HG03342 (cell line): ENCODE results near the gene GRIK4.
"Not testable (repeated sequence)": the region's sequence is repeated elsewhere in the genome, so short reads cannot be mapped to it uniquely, and the experiment has no call there.

ENCODE experiments used
- ATAC-seq: cut with Tn5 transposase; IDR thresholded peaks from one replicate; pipeline ENCODE4 v1.9.1; 2021; ENCODE audit warnings: mild to moderate bottlenecking, moderate library complexity; ENCODE audit not compliant: unreplicated experiment

The GRIK4 gene

DNA sequence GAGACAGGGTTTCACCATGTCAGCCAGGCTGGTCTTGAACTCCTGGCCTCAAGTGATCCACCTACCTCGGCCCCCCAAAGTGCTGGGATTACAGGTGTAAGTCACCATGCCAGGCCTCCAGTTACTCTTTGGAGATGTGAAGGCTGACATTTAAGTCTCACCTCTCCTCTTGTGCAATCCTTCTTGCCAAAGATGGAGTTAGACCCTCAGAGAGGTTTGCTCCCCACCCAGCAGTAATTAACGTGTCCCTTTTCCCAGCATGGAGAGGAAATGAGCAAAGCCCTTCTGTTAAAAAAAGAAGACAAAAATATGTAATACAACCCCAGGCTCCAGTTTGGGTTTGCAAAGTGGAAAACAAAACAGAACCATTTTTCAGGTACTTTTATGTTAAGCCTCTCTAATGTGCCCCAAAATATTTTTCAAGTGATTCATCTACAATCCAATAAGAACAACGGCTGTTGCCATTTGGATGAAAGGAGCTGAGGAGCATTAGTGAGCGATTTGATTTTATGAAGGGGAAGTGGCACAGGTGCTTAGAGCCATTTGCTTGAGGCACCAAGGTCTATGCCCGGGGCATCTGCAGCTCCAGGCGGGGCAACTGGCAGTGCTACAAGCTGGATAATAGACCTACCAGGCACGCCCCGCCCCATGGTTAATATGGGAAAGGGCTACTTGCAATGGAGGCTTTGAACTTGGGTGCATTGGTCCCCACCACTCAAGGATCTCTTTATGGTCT lies 57.2 kb downstream of the GRIK4 start:
- ATAC-seq: no peak

- ATAC-seq: no peak
Measured at GRCh38 chr11:120569861-120570260, 58.3 kb downstream of the GRIK4 start.

DNA sequence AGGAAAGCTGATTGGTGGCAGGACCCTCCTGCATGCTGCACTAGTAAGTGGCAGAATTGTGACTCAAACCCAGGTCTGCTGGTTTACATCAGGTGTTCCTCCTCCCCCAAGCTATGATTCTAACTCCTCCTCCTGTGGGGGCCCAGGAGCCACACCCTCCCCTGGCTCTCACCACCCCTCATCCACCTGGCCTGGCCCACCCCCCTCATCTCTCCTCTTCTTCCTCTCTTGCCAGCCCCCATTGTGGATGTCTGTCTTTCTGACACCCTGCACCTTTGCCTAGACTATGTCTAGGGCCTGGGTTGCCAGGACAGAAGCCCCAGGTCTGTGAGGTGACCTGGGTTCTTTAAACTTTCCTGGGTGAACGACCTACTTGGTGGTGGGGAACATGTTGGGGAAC lies 59.9 kb downstream of the GRIK4 start:
- ATAC-seq: no peak

GRCh38 chr11:120573756-120574354 lies 62.3 kb downstream of the GRIK4 start:
- no peak for ATAC-seq

DNA sequence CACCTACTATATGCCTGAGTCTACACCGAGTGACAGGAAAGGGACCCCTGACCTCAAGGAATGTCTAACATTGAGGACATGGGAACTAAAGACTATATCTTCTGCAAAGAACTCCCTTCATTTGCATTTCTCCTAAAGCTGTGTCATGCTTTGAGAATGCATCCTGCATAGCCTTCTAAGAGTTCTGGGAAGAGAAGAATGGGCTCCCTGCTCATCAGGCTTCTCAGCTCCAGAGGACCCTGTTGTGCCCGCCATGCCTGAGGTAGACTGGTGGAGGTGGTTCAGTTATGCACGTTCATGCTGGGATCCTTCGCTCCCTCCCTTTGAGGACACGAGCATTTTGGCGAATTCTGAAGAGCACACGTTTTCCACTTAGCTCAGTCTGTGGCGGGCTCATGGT lies 63.3 kb downstream of the GRIK4 start:
- no peak for ATAC-seq

GRCh38 chr11:120575461-120575860 lies 63.9 kb downstream of the GRIK4 start:
- ATAC-seq: no peak

GRCh38 chr11:120576606-120577005 lies 65.1 kb downstream of the GRIK4 start:
- no peak for ATAC-seq

DNA sequence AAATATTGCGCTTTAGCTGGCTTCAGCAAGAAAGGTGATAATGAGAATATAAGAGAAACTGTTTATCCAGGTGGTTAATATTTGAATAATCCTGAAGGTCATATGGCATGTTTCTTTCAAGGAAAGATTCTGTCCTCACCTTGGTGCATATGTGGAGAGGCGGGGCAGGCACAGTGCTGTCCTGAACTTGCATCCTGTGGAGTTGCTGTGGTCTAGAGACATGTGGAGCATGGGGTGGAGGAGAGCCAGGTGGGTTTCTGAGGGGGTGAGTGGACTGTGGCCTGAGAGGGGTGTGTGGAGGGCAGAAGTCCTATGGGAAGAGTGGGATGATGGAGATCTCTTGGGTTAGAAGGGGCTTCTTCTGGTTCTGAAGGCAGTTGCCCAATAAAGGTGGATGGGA lies 65.5 kb downstream of the GRIK4 start:
- no peak for ATAC-seq

- ATAC-seq: no peak
Measured at GRCh38 chr11:120577624-120578363, 66.2 kb downstream of the GRIK4 start.

- ATAC-seq: no peak
Measured at GRCh38 chr11:120578596-120579154, 67.1 kb downstream of the GRIK4 start.

DNA sequence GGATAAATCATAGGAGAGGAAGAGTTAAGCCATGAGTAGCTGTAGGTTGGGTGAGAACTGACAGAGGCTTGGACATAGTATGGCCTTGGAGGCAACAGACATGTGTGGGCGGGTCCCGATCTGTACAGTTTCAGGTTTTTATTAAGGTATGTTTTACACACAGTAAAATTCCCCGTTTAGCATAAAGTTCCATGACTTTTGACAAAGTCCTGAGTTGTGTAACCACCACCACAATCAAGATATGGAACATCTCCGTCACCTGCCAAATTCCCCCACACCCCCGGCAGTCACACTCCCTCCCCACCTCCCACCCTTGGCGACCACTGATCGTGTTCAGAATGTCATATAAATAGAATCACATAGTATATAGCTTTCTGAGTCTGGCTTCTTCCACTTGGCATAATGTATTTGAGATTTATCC lies 68.1 kb downstream of the GRIK4 start:
- no peak for ATAC-seq

DNA sequence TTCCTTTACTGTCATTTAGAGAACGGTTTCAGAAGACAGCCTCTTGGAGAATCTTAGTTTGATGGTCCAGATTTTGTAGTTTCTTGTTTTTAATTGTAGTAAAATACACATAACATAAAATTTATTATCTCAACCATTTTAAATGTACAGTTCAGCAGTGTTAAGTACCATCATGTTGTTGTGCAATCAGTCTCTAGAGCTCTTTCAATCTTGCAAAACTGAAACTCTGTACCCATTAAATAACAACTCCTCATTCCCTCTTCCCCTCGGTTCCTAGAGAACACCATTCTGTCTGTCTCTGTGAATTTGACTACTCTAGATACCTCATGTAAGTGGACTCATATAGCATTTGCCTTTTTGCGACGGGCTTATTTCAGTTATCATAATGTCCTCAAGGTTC lies 69.8 kb downstream of the GRIK4 start:
- ATAC-seq: no peak

GRCh38 chr11:120582535-120582934 lies 71.0 kb downstream of the GRIK4 start:
- not testable (repeated sequence) for ATAC-seq

GRCh38 chr11:120586072-120586471 lies 74.5 kb downstream of the GRIK4 start:
- no peak for ATAC-seq

- no peak for ATAC-seq
Measured at GRCh38 chr11:120586728-120587127, 75.2 kb downstream of the GRIK4 start.

DNA sequence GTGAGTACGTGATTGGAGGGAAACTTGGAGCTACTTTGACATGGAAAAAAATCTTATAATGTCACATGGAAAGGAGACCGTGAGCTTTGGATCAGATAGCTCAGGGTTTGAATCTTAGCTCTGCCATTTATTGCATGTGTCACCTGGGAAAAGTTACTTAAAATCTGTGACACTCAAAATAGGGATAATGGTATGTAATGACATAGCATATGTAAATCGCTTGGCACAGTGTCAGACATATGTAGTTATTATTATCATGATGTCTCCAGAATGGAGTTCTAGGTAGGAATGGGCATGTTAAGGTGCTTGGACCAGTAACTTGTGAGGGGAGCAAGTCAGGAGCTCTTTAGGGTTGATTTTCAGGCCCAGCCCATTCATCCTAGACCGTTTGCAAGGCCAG lies 75.8 kb downstream of the GRIK4 start:
- ATAC-seq: no peak

DNA sequence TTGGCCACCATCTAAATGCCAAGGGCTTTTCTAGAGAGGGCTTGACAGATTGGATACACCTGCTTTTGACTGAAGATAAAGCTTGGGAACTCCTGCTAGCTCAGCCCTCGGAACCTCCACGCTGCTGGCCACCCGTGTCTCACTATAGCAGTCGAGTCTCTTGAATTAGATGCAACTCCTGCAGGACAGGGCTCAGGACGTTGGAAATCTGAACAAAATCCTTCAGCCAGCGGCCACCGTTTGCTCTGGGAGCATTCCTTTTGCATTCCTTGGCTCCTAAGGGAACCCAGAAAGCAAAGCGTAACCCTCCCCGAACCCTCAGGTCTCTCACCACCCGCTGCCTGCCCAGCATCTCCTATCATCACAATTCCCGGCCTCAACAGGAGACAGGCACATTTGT lies 77.8 kb downstream of the GRIK4 start:
- no peak for ATAC-seq

DNA sequence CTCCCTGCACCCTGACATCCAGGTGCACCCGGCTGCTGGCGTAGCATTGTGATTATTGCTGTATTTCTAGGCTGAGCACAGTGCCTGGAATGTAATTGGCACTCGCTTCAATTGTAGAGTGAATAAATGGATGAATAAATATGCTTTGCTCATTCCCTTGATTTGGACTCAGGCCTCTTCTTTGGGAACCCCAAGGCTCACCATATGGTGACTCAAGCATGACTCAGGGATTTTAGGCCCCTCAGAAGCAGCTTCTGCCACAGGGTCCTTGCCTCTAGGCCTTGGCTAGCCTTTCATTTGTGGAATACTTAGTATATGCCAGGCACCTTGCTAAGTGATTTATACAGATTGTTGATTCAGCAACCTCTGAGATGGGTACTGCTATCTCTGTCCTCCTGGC lies 78.9 kb downstream of the GRIK4 start:
- no peak for ATAC-seq

DNA sequence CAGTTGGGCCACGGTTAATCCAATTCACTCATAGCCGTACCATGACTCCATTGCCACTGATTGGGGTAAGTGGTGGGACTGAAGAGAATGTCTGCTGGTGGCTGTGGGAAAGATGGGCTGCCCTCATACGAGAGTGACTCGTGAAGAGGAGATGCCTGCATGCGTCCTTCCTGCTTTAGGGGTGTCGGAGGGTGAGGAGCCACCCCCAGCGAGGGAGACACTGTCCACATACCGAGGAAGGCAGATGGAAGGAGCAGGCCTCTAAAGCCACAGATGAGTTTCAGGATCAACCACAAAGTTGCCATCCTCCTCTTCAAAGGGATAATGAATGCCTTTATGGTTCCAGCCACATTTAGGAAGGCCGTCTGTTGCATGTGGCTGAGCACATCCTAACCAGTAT lies 83.2 kb downstream of the GRIK4 start:
- ATAC-seq: no peak

DNA sequence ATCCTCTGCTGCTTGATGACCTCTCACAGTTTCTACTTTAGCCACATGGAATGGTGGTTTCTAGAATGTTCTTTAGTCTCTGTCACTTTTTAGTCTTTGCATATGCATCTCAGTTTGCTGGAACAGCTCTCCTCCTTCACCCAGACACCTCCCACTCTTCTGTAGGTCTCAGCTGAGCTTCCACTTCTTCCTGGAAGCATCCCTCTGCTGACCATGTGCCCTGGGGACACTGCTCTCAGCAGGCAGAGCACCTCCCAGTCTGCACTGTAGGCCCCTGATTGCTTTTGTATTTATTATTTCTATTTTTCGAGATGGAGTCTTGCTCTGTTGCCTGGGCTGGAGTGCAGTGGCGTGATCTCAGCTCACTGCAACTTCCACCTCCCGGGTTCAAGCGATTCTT lies 84.0 kb downstream of the GRIK4 start:
- ATAC-seq: no peak

- no peak for ATAC-seq
Measured at GRCh38 chr11:120597250-120598215, 86.0 kb downstream of the GRIK4 start.
